A673 (cell line): ENCODE measurements around the gene AANAT.

Experiments
- EZH2 ChIP-seq: fragments of 200-600 bp; sonication (generic); IDR thresholded peaks from 2 replicates; pipeline ENCODE4 v1.6.1; 2017; ENCODE audit warnings: borderline replicate concordance, low read depth, mild to moderate bottlenecking, mixed read lengths, antibody characterized with exemption, low read length; ENCODE audit not compliant: poor library complexity, severe bottlenecking
- TF ChIP-seq, protein P1 (sequence below): fragments of 300-800, 200-600 bp; sonication (generic); conservative IDR thresholded peaks from 2 replicates; pipeline ENCODE4 v1.5.1; 2017; ENCODE audit warnings: low read depth, mild to moderate bottlenecking, antibody characterized with exemption, low read length, moderate library complexity, mixed read lengths

DNA sequence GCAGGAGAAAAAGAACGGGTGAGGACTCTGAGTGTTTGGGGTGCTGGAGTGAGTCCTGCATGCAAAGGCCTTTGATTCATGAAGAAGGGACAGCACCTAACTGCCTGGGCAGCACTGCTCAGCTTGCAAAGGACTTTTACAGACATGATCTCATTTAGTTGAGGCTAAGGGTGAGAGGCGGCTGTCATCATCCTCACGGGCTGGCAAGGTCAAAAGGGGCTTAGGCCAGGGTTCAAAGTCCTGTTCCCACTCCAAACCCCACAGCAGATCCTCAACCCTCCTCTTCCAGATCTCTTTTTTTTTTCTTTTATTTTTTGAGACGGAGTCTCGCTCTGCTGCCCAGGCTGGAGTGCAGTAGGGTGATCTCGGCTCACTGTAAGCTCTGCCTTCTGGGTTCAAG is 29.1 kb downstream of the AANAT start:
- TF ChIP-seq, protein P1, sequence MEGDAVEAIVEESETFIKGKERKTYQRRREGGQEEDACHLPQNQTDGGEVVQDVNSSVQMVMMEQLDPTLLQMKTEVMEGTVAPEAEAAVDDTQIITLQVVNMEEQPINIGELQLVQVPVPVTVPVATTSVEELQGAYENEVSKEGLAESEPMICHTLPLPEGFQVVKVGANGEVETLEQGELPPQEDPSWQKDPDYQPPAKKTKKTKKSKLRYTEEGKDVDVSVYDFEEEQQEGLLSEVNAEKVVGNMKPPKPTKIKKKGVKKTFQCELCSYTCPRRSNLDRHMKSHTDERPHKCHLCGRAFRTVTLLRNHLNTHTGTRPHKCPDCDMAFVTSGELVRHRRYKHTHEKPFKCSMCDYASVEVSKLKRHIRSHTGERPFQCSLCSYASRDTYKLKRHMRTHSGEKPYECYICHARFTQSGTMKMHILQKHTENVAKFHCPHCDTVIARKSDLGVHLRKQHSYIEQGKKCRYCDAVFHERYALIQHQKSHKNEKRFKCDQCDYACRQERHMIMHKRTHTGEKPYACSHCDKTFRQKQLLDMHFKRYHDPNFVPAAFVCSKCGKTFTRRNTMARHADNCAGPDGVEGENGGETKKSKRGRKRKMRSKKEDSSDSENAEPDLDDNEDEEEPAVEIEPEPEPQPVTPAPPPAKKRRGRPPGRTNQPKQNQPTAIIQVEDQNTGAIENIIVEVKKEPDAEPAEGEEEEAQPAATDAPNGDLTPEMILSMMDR: no peak
- no peak for TF ChIP-seq EZH2
